Measurements from ENCODE around the gene NDUFB7.
A peak's percentile ranks its signal among the peaks of the same experiment; 100 is the strongest.

Gene NDUFB7

DNA sequence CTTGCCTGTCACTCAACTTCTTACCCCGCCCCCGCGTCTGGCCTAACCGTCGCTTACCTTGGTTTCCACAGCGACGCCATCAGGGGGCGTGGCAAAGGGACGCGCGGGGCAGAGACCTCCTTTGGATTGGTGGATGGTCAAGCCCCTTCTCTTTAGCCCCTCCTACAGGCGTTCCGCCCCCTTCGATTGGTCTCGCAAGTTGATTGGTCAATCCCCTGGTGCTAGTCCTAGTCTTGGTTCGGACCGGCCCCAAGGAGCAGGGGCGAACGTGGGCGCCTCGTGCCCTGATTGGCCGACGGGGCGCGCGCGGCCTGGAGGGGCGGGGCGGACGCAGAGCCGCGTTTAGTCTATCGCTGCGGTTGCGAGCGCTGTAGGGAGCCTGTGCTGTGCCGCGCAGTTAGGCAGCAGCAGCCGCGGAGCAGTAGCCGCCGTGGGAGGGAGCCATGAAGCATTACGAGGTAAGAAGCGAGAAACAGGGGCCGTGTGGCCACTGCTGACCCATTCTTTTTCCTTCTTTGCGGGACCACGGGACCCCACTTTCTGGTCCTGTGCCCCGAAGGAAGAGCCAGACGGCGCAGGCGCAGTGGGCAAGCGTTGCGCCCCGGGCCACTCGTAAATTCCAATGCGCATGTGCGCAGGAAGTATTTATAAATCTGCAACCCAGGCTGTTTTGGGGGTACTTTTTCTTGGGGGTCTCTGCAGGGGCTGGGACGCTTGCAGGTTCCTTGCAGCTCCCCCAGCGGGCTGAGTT lies 42.4 kb downstream of the NDUFB7 start, which contains the start of gene TECR:
TSS of gene TECR (plus strand) at position 341 of the 751 bp plus-strand sequence. CDS start at position 444, 103 bp downstream.
- H3K4me3 Mint-ChIP-seq, result peak within 1 kb of the TSS; percentile 92
- no peaks in the 10 kb centered on the region for H3K27me3 Mint-ChIP-seq (ENCODE audit: low read depth)
- H3K27ac Mint-ChIP-seq, result peak within 1 kb of the TSS; percentile 98
- H3K9me3 Mint-ChIP-seq, result no peaks in the 10 kb centered on the region
- peaks cover 6% of the 10 kb centered on the region for H3K36me3 Mint-ChIP-seq (ENCODE audit: low read depth)
- peaks cover 20% of the 10 kb centered on the region for H3K4me1 Mint-ChIP-seq (ENCODE audit: low read depth)

DNA sequence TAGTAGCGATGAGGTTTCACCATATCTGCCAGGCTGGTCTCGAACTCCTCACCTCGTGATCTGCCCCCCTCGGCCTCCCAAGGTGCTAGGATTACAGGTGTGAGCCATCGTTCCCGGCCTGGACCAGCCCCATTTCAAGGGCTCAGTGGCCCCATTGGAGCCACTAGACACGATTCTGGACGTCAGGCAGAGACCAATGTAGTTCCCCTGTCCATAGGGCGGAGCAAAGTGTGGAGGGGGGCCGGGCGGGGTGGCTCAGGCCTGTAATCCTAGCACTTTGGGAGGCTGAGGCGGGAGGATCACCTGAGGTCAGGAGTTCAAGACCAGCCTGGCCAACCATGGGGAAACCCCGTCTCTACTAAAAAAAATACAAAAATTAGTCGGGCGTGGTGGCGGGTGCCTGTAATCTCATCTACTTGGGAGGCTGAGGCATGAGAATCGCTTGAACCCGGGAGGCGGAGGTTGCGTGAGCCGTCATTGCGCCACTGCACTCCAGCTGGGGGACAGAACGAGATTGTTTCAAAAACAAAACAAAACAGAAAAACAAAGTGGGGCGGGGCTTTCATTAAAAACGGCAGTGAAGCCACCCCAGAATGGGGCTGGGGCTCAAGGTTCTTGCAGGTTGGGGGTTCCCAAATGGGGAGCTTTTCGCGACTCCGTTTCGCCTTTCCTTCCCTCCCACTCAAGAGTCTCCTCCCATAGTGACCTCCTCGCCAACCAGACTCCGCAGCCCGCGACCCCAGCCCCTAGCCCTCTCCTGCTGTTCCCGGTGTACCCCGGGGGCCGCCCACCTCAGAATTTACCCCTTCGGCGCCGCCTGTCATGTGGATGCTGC lies 43.2 kb downstream of the NDUFB7 start:
- Mint-ChIP-seq H3K4me1 (ENCODE audit: low read depth) (peaks cover 20% of the 10 kb centered on the region), H3K36me3 (ENCODE audit: low read depth) (peaks cover 6% of the 10 kb centered on the region), H3K27me3 (ENCODE audit: low read depth) (no peaks in the 10 kb centered on the region), H3K4me3 (peak overlapping the region; percentile 92), H3K27ac (peak overlapping the region; percentile 98), H3K9me3 (no peaks in the 10 kb centered on the region)

DNA sequence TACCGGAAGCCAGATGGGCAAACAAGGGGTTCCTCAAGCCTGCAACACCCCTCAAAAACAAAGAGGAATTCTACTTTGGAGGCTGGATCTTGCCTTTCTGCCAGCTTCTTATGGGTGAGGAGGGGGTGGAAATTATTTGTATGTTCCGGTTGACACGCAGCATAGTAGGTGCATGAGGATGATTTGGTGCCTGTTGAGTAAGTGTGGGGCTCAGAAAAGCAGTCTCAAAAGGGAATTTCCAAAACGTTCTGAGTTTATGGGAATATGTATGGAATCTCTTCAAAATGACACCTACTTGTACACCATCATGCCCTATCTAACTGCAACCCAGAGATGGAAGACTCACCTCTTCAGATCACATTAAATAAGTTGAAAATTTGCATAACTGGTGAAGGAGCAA lies 45.4 kb downstream of the NDUFB7 start:
- H3K36me3 Mint-ChIP-seq (ENCODE audit: low read depth), result peaks cover 2% of the 10 kb centered on the region
- peaks cover 32% of the 10 kb centered on the region for H3K4me1 Mint-ChIP-seq (ENCODE audit: low read depth)
- H3K27me3 Mint-ChIP-seq (ENCODE audit: low read depth), result no peaks in the 10 kb centered on the region
- no peaks in the 10 kb centered on the region for H3K9me3 Mint-ChIP-seq
- H3K27ac Mint-ChIP-seq, result no peak overlapping the region
- no peak overlapping the region for H3K4me3 Mint-ChIP-seq

DNA sequence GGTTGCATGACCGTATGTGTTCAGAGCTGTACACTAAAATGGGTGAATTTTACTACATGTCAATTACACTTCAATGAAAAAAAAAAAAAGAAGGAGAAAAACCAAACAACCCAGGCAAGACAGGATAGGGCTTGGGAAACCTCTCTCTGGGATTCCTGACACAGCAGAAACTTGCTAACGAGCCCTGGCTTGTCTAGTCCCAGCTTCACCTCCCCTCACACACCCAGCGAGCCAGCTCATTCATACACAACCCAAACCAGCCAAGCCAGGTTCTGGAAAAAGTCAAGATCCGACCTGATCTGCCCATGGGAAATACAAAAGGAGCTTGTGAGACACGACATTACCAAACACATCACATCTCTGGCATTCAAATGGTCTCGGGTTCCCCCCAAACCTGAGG lies 46.1 kb downstream of the NDUFB7 start:
- peak overlapping the region; percentile 14 for H3K27ac Mint-ChIP-seq

DNA sequence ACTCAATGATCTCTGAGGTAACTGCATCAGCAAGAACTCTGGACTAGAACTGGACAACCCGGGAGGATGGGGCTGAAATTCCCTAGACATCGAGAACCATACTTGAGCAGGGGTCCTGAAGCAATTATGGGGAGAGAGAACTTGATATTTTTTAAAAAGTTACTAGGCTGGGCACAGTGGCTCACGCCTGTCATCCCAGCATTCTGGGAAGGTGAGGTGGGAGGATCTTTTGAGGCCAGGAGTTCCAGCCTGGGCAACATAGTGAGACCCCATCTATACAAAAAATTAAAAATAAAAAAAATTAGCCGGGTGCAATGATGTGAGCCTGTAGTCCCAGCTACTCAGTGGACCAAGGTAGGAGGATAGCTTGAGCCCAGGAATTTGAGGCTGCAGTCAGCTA lies 51.3 kb downstream of the NDUFB7 start:
- H3K27me3 Mint-ChIP-seq (ENCODE audit: low read depth), result no peaks in the 10 kb centered on the region
- no peak overlapping the region for H3K4me3 Mint-ChIP-seq
- peaks cover 43% of the 10 kb centered on the region for H3K4me1 Mint-ChIP-seq (ENCODE audit: low read depth)
- peak overlapping the region; percentile 94 for H3K27ac Mint-ChIP-seq
- H3K36me3 Mint-ChIP-seq (ENCODE audit: low read depth), result peaks cover 19% of the 10 kb centered on the region
- H3K9me3 Mint-ChIP-seq, result no peaks in the 10 kb centered on the region

More for the DNA sequence above, 46.1 kb downstream of the NDUFB7 start:
- Mint-ChIP-seq H3K4me1 (ENCODE audit: low read depth) (peaks cover 31% of the 10 kb centered on the region), H3K9me3 (no peaks in the 10 kb centered on the region), H3K4me3 (no peak overlapping the region), H3K27me3 (ENCODE audit: low read depth) (no peaks in the 10 kb centered on the region), H3K36me3 (ENCODE audit: low read depth) (peaks cover 2% of the 10 kb centered on the region)

DNA sequence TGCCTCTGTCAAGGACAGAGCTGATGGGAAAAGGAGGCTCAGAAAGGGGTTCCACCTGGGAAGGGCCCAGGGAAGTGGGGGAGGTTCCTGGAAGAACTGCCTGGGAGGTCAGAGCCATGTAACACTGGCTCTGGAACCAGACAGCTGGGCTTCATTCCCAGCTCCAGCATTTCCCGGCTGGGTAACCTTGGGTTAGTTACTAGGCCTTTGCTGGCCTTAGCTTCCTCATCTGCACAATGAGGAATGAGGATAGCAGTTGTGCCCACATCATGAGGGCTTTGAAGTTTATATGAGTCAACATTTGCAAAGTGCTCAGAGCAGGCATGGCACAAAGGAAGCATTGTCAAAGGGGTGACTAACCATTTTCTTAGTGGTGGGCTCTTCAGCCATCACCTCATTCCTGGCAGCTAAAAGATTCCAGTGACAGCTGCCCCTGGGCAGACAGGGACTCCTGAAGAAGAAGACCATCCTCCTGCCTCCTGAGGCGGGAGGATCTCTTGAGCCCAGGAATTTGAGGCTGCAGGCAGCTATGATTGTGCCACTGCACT lies 51.9 kb downstream of the NDUFB7 start:
- H3K4me3 Mint-ChIP-seq, result peak overlapping the region; percentile 78
- no peaks in the 10 kb centered on the region for H3K9me3 Mint-ChIP-seq
- peaks cover 25% of the 10 kb centered on the region for H3K36me3 Mint-ChIP-seq (ENCODE audit: low read depth)
- H3K4me1 Mint-ChIP-seq (ENCODE audit: low read depth), result peaks cover 49% of the 10 kb centered on the region
- H3K27me3 Mint-ChIP-seq (ENCODE audit: low read depth), result no peaks in the 10 kb centered on the region
- H3K27ac Mint-ChIP-seq, result peak overlapping the region; percentile 94

DNA sequence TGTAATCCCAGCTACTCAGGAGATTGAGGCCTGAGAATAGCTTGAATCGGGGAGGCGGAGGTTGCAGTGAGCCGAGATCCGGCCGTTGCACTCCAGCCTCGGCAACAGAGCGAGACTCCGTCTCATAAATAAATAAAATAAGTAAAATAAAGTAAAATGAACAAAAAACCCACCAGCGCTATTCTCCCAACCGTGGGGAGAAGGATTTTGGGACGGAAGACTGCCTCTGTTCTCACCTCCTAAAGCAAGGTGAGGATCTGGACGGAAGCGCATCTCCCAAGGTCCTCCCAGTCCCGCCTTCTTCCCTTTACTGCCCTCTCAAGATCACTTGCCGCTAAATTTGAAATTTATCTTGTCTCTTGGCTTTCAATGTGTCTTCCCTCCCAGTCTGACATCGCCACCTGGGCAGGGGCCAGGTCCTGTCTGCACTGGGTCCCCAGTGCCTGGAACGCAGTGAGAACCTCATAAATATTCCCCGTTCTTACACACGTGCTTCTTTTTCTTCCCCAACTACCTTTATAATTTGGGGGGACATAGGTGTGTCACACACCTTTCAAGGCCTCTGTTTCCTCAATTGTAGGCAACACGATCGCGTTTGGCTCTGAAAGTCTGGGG lies 52.5 kb downstream of the NDUFB7 start:
- Mint-ChIP-seq H3K27ac (peak overlapping the region; percentile 94), H3K27me3 (ENCODE audit: low read depth) (no peaks in the 10 kb centered on the region), H3K4me3 (peak overlapping the region; percentile 79), H3K9me3 (no peaks in the 10 kb centered on the region), H3K36me3 (ENCODE audit: low read depth) (peaks cover 31% of the 10 kb centered on the region), H3K4me1 (ENCODE audit: low read depth) (peaks cover 52% of the 10 kb centered on the region)

DNA sequence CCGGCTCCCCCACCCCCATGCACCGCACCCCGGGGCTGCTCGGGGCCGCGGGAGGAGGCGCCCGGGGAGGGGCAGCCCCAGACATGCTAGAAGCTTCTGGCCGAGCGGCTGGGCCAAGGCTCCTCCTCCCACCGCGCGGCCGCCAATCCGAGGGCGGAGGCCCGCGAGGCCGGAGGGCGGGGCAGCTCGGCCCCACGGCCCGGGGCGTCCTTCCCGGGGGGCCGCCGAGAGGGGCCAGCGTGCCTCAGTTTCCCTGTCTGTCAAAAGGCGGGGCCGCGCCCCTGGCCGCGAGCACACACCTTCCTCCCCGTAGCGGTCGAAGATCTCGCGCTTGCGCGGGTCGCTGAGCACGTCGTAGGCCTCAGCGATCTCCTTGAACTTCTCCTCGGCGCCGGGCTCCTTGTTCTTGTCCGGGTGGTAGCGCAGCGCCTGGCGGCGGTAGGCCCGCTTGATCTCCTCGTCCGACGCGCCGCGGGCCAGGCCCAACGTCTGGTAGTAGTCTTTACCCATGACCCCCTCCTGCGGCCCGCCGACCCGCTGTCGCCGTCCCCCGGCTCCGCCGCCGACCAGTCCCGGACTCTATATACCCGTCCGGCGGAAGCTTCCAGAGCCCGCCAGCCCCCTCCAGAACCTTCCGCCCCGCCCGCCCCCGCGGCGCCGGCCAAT lies 53.9 kb downstream of the NDUFB7 start, which contains the start of gene DNAJB1:
TSS of gene DNAJB1 (minus strand) at position 558 of the 666 bp plus-strand sequence. CDS start at position 510, 48 bp downstream.
- Mint-ChIP-seq H3K4me3 (peak within 1 kb of the TSS; percentile 93), H3K27ac (peak within 1 kb of the TSS; percentile 94), H3K9me3 (no peaks in the 10 kb centered on the region), H3K36me3 (ENCODE audit: low read depth) (peaks cover 31% of the 10 kb centered on the region), H3K27me3 (ENCODE audit: low read depth) (no peaks in the 10 kb centered on the region), H3K4me1 (ENCODE audit: low read depth) (peaks cover 50% of the 10 kb centered on the region)

DNA sequence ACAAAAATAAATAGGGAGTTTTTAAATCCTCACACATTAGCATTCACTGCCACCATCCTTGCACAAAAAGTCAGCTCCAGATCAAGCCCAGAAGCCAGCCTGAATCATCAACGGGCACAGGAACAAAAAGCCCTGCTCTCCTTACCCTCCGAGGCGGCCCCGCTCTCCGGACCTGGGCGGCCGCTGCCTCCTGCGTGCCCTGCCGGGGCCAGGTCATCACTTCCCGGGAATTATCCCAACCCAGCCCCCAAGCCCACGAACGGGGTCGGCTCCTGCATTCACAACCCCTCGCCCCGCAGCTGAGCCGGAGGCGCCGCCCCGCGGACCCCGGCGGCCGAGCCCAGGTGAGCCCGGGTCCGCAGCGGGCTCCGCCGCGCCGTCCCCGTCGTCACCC lies 54.4 kb downstream of the NDUFB7 start:
- peaks cover 28% of the 10 kb centered on the region for H3K36me3 Mint-ChIP-seq (ENCODE audit: low read depth)

DNA sequence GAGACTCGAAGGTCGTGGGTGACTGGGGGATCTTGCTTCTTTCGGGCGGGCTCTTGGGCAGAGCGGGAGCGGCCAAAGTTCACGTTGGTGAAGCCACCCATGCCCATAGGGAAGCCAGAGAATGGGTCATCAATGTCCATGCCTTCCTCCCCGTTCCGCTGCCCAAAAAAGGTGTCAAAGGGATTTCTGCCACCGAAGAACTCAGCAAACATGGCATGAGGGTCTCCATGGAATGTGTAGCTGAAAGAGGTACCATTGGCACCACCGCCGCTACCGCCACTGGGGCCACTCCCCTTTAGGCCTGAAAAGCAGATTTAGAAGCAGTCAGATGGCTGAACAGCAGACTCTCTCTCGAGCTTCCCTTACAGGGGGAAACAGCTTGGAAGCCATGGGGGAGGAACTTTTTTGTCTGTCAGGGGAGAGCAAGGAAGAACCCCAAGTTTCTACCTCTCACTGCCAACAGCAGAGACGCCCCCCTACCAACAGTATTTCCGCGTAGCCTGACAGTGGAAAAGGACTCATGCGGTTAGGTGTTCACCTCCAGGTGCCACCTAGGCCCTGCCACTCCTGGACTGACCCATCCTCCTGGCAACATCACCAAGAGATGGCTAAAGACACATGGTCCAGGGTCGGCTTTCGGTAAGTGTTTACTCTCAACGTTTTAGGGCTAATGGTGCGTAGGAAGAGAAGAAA lies 55.0 kb downstream of the NDUFB7 start:
- H3K4me1 Mint-ChIP-seq (ENCODE audit: low read depth), result peaks cover 39% of the 10 kb centered on the region
- no peaks in the 10 kb centered on the region for H3K9me3 Mint-ChIP-seq
- H3K27me3 Mint-ChIP-seq (ENCODE audit: low read depth), result no peaks in the 10 kb centered on the region
- peak overlapping the region; percentile 78 for H3K27ac Mint-ChIP-seq
- peaks cover 28% of the 10 kb centered on the region for H3K36me3 Mint-ChIP-seq (ENCODE audit: low read depth)
- H3K4me3 Mint-ChIP-seq, result peak overlapping the region; percentile 93

More for the DNA sequence above, 54.4 kb downstream of the NDUFB7 start:
- H3K9me3 Mint-ChIP-seq, result no peaks in the 10 kb centered on the region
- no peaks in the 10 kb centered on the region for H3K27me3 Mint-ChIP-seq (ENCODE audit: low read depth)
- H3K4me3 Mint-ChIP-seq, result peak overlapping the region; percentile 93
- peak overlapping the region; percentile 78 for H3K27ac Mint-ChIP-seq
- peaks cover 45% of the 10 kb centered on the region for H3K4me1 Mint-ChIP-seq (ENCODE audit: low read depth)
